Liver (tissue), 9 donors: ENCODE results near the gene NUAK1. TPM values are rescaled to one million over a fixed set of nuclear protein-coding genes. Genes with fewer than 3 reads are reported as not detected.

Source experiments
- DNase-seq: peaks from one replicate; pipeline ENCODE4 v3.0.0-alpha.2; 2017; ENCODE audit warnings: low spot score
- H3K27ac ChIP-seq, 2 donors: one replicate each; pipeline ENCODE4 v1.7.0; 2013; ENCODE audit warnings: inconsistent platforms in 2 of 2, low read length in 2 of 2, control low read depth in 1 of 2, low read depth in 1 of 2, mild to moderate bottlenecking in 1 of 2
- H3K27me3 ChIP-seq, 4 donors: one replicate each; pipeline versions ENCODE4 v1.6.1 to v1.7.0; 2013; ENCODE audit warnings: low read length in 3 of 4, inconsistent platforms in 1 of 4, mild to moderate bottlenecking in 1 of 4, moderate library complexity in 1 of 4; ENCODE audit not compliant: control insufficient read depth in 4 of 4, insufficient read depth in 4 of 4
- H3K36me3 ChIP-seq, 4 donors: one replicate each; pipeline versions ENCODE4 v1.6.1 to v1.7.0; 2013; ENCODE audit warnings: low read length in 3 of 4, mild to moderate bottlenecking in 3 of 4, low read depth in 1 of 4, moderate library complexity in 1 of 4; ENCODE audit not compliant: control insufficient read depth in 4 of 4, insufficient read depth in 3 of 4
- H3K4me1 ChIP-seq, 4 donors: one replicate each; pipeline versions ENCODE4 v1.6.1 to v1.7.0; 2013; ENCODE audit warnings: low read length in 3 of 4, mild to moderate bottlenecking in 3 of 4, moderate library complexity in 1 of 4; ENCODE audit not compliant: control insufficient read depth in 4 of 4, insufficient read depth in 4 of 4
- H3K4me3 ChIP-seq, 3 donors: one replicate each; pipeline versions ENCODE4 v1.6.1 to v1.7.0; 2013; ENCODE audit warnings: low read length in 3 of 3, control low read depth in 1 of 3, low read depth in 1 of 3, mild to moderate bottlenecking in 1 of 3
- H3K9ac ChIP-seq, 2 donors: one replicate each; pipeline ENCODE4 v1.7.0; 2013; ENCODE audit warnings: low read length in 2 of 2, mild to moderate bottlenecking in 2 of 2, moderate library complexity in 2 of 2, control low read depth in 1 of 2, low read depth in 1 of 2
- H3K9me3 ChIP-seq, 4 donors: one replicate each; pipeline versions ENCODE4 v1.6.1 to v1.7.0; 2013; ENCODE audit warnings: low read length in 3 of 4; ENCODE audit not compliant: control insufficient read depth in 4 of 4
- ATF3 ChIP-seq: IDR thresholded peaks from 2 replicates; pipeline ENCODE4 v1.6.1; 2016; ENCODE audit warnings: antibody characterized with exemption
- CTCF ChIP-seq: fragments of 150-350 bp; IDR thresholded peaks from 2 replicates; pipeline ENCODE4 v1.5.1; 2017; ENCODE audit warnings: improper control_type of control experiment, low read depth, low read length; ENCODE audit not compliant: missing input control
- FOXA1 ChIP-seq: IDR thresholded peaks from 2 replicates; pipeline ENCODE4 v1.6.1; 2016; ENCODE audit warnings: antibody characterized with exemption
- FOXA2 ChIP-seq: IDR thresholded peaks from 2 replicates; pipeline ENCODE4 v1.6.1; 2016; ENCODE audit warnings: antibody characterized with exemption
- GABPA ChIP-seq, 2 donors: IDR thresholded peaks in 1 of 2; conservative IDR thresholded peaks in 1 of 2; 2 replicates each; pipeline ENCODE4 v1.6.1; 2016; ENCODE audit warnings: antibody characterized with exemption in 2 of 2, mild to moderate bottlenecking in 1 of 2, moderate library complexity in 1 of 2
- HNF4A ChIP-seq, 2 donors: conservative IDR thresholded peaks; 2 replicates each; pipeline ENCODE4 v1.6.1; 2016; ENCODE audit warnings: antibody characterized with exemption in 2 of 2, mild to moderate bottlenecking in 2 of 2
- HNF4G ChIP-seq: IDR thresholded peaks from 2 replicates; pipeline ENCODE4 v1.6.1; 2016; ENCODE audit warnings: antibody characterized with exemption
- JUND ChIP-seq, 2 donors: IDR thresholded peaks; 2 replicates each; pipeline ENCODE4 v1.6.1; 2016; ENCODE audit warnings: antibody characterized with exemption in 2 of 2
- MAX ChIP-seq: IDR thresholded peaks from 2 replicates; pipeline ENCODE4 v1.6.1; 2016; ENCODE audit warnings: antibody characterized with exemption
- RAD21 ChIP-seq, 2 donors: IDR thresholded peaks; 2 replicates each; pipeline ENCODE4 v1.6.1; 2016; ENCODE audit warnings: antibody characterized with exemption in 2 of 2, mild to moderate bottlenecking in 2 of 2
- REST ChIP-seq: IDR thresholded peaks from 2 replicates; pipeline ENCODE4 v1.6.1; 2016; ENCODE audit warnings: antibody characterized with exemption, mild to moderate bottlenecking
- SP1 ChIP-seq: IDR thresholded peaks from 2 replicates; pipeline ENCODE4 v1.6.1; 2018; ENCODE audit warnings: antibody characterized with exemption, mild to moderate bottlenecking
- YY1 ChIP-seq: IDR thresholded peaks from 2 replicates; pipeline ENCODE4 v1.6.1; 2016; ENCODE audit warnings: antibody characterized with exemption, mild to moderate bottlenecking
- ZBTB33 ChIP-seq: IDR thresholded peaks from 2 replicates; pipeline ENCODE4 v1.6.1; 2016; ENCODE audit warnings: antibody characterized with exemption
- WGBS: extraction: QIAGEN DNeasy Blood & Tissue Kit; methylation state at CpG from one replicate; pipeline ENCODE4 v1.1.7; 2013; 5-methylcytosine and 5-hydroxymethylcytosine counted together
- polyA plus RNA-seq, 2 donors: library from polyadenylated mRNA; stranded (reverse) in 1 of 2; unstranded in 1 of 2; fragments of 200-250 nt in 1 of 2; fragments of >200 nt in 1 of 2; fragmentation: Nextera tagmentation in 1 of 2; extraction: Ambion mirVana in 1 of 2; gene quantifications; one replicate each; pipeline versions ENCODE4 v1.2.1 to v1.2.3, GENCODE V29; 2013 to 2015
- total RNA-seq, 2 donors: library from RNA; depleted of rRNA; stranded (reverse); fragments of >200 nt; gene quantifications; one replicate each; pipeline ENCODE4 v1.2.3, GENCODE V29; 2014
- donor health status: healthy.
- donor health status: healthy.
- donor health status: healthy.
- donor health status: healthy.
- donor health status: healthy.

Gene NUAK1
- total and polyA plus RNA-seq, 4 donors: 2.5 to 9.3 (median 3.9) TPM

GRCh38 chr12:106163712-106164111 lies 25.0 kb upstream of the NUAK1 start:
- H3K9me3 ChIP-seq: no peaks in the 10 kb centered on the region
- H3K27ac ChIP-seq: no peak overlapping the region
- H3K27me3 ChIP-seq: no peaks in the 10 kb centered on the region
- DNase-seq: no peak
- H3K36me3 ChIP-seq: no peaks in the 10 kb centered on the region
- no peaks in the 10 kb centered on the region for H3K4me1 ChIP-seq
- H3K4me3 ChIP-seq: no peak overlapping the region
- 89% methylated on average over 3 of the region's 3 CpGs for WGBS
- no peak overlapping the region for H3K9ac ChIP-seq
- TF ChIP-seq YY1: no peak
- no peak for TF ChIP-seq ATF3
- TF ChIP-seq ZBTB33: no peak
- TF ChIP-seq FOXA2: no peak
- no peak for TF ChIP-seq SP1
- no peak for TF ChIP-seq RAD21 (IDR thresholded peaks at IDR 0.05)
- TF ChIP-seq REST: no peak

GRCh38 chr12:106161491-106161890 lies 22.7 kb upstream of the NUAK1 start:
- no peaks in the 10 kb centered on the region for H3K4me1 ChIP-seq
- H3K9ac ChIP-seq: no peak overlapping the region
- H3K27me3 ChIP-seq: no peaks in the 10 kb centered on the region
- DNase-seq: no peak
- H3K27ac ChIP-seq: no peak overlapping the region
- H3K36me3 ChIP-seq: no peaks in the 10 kb centered on the region
- no peaks in the 10 kb centered on the region for H3K9me3 ChIP-seq
- no peak for TF ChIP-seq MAX
- no peak for TF ChIP-seq FOXA2
- no peak for TF ChIP-seq SP1
- no peak for TF ChIP-seq GABPA (IDR thresholded peaks at IDR 0.05 in 1 of 2, conservative IDR thresholded peaks at IDR 0.05 in 1 of 2)
- TF ChIP-seq CTCF: no peak
- TF ChIP-seq JUND (IDR thresholded peaks at IDR 0.05): no peak
- TF ChIP-seq REST: no peak
- TF ChIP-seq ATF3: no peak
- TF ChIP-seq HNF4A (conservative IDR thresholded peaks at IDR 0.05): no peak
- no peak for TF ChIP-seq YY1
- TF ChIP-seq FOXA1: no peak
- no peak for TF ChIP-seq HNF4G
- no peak overlapping the region for H3K4me3 ChIP-seq
- 80% methylated on average over 2 of the region's 2 CpGs for WGBS
